HG03108 (cell line): Measurements from ENCODE around the gene COL6A1.

Experiments used
- ATAC-seq: cut with Tn5 transposase; IDR thresholded peaks from one replicate; pipeline ENCODE4 v1.9.1; 2021; ENCODE audit warnings: moderate library complexity; ENCODE audit not compliant: unreplicated experiment

Gene COL6A1

GRCh38 chr21:45981151-45982091, at the start of gene COL6A1:
TSS of gene COL6A1 (plus strand) at chr21:45981770. CDS start at chr21:45981851, 81 bp downstream.
- ATAC-seq: no peak

GRCh38 chr21:45932922-45933502, 48.6 kb upstream of the COL6A1 start:
- ATAC-seq: no peak

GRCh38 chr21:45934085-45934484, 47.5 kb upstream of the COL6A1 start:
- no peak for ATAC-seq

DNA sequence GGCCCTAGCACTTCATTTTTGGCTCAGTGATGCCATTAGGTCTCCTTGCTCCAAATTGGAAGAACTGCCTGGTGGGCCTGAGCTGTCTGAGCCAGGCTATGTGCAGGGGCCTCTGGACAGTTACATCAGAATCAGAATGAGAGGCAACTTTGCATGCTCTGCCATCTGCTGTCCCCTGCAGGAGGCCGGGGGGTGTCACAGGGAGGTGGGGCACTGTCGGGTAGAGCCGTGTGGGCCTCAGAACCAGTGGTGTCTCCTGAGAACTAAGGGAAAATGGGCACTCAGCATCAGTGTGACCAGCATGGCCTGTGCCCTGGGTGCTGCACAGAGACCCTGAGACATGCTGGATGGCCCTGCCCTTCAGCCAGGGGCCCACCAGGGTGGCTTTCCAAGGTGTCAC, 47.0 kb upstream of the COL6A1 start:
- ATAC-seq: no peak

DNA sequence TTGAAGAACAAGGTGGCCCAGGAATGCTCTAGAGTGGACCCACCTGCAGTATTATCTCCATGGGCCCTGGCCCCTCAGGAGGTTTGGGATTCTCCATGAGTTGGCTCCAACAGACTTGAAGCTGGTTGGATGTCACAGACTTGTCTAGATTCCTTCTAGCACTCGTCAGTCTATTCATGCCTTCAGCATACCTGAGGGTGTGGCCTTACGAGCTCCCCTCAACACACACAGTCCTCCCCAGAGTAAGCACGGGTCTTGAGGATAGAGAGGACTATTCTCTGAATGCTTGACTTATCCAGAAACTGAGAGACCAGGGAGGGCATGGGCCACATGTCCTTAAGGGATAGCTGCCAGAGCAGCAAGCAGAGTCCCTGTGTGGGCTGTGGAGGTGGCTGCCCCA, 45.9 kb upstream of the COL6A1 start:
- ATAC-seq: no peak

DNA sequence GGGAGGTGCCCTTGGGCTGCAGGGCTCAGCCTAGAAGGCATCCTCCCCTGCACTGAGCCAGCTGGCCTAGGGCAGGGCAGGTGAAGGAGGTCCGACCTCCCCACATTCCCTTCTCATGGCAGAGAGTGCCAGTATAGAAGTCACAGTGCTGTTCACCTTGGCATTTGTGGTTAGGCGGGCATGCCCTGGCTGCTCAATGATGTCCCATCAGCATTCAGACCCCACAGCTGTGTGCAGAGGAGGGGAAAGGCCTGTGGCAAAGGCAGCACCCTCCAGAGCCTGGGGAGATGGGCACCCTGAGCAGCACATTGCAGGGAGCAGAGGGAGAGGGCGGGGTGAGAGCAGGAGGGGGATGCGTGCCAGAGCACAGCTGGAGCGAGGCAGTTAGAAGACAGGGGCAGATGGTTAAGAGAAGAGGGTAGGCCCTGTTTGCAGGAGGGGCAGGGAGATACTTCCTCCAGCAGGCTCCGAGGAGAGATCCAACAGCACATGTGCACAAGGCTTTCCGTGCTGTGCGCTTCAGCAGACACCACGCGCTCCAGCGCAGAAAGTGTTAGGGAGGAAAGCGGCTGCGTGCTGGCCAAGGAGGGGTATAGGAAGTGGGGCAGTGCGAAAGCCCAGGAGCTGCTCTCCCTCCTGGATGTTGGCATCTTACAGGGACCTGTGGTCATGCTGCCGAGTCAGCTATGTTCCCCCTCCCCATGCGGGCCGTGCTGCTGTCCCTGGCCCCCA, 43.7 kb upstream of the COL6A1 start:
- ATAC-seq: no peak

GRCh38 chr21:45938453-45938755, 43.2 kb upstream of the COL6A1 start:
- ATAC-seq: no peak

GRCh38 chr21:45938811-45939520, 42.6 kb upstream of the COL6A1 start:
- ATAC-seq: no peak

DNA sequence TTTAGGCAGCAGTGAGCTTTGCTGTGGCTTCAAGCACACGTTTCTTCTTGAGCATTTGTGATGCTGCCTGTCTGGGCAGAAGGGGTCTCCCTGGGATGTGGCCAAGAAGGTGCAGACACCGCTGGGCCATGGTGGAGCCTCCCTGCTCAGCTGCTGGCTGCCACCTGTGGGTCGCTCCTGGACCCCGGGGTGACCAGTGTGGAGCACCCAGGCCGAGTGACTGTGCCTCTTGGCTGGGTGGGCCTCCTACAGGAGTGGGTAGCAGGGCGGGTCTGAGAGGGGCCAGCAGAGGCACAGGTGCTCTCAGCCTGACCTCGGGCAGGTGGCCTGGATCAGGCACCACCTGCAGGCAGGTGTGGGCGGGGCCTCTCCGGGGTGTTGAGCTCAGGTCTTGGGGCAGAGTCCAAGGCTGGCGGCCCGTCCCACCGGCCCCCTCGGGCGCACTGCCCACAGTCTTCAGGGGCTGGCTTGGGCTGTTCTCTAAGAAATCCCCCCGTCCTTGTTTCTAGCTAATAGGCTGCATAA, 42.0 kb upstream of the COL6A1 start:
- no peak for ATAC-seq

DNA sequence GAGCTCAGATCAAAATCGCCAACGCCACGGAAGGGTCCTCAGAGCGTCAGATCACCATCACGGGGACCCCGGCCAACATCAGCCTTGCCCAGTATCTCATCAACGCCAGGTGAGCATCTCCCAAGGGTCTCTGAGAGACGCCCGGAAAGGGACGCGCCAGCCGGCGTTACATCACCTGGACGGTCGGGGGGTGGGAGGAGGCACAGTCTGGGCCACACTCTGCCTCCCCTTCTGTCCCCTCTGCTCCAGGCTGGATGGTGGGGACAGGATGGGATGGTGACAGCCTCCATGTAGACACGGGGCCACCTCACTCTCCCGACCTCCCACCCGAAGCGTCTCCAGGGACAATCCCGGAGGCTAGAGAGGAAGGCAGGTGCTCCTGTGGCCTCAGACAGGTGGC, 41.5 kb upstream of the COL6A1 start:
- ATAC-seq: no peak

DNA sequence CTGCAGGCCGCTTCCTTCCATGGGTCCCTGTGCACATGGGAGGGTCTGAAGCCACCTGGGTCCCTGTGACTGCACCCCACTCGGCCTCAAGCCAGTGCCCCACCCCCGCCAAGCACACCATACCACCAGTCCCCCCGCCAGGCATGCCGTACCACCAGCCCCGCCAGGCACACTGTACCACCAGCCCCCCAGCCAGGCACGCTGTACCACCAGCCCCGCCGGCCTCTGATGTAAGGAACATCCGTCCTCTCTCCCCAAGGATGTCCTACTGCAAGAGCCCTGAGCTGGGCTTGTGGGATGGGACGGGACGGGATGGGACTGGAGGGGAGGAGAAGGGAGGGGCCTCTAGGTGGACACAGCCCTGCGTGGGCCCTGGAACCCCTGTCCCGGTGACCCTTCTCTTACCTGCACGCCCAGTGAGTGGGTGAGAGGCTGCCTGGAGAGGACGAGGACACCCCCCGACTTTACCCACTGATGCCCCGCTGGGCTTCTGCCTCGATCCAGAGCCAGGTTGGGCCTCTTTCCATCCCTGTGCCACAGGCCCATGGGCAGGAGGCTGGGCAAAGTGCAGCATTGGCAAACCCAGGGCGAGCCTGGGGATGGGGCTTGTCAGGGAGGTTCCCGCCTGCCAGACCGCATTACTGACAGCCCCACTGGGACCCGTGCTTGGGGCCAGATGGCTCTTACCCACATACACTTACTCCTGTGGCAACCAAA, 40.8 kb upstream of the COL6A1 start:
- no peak for ATAC-seq

- no peak for ATAC-seq
Observed at GRCh38 chr21:45941338-45941710, 40.2 kb upstream of the COL6A1 start.

GRCh38 chr21:45941717-45942546, 39.6 kb upstream of the COL6A1 start:
- ATAC-seq: no peak

- ATAC-seq: no peak
Observed at GRCh38 chr21:45942755-45943629, 38.6 kb upstream of the COL6A1 start.

DNA sequence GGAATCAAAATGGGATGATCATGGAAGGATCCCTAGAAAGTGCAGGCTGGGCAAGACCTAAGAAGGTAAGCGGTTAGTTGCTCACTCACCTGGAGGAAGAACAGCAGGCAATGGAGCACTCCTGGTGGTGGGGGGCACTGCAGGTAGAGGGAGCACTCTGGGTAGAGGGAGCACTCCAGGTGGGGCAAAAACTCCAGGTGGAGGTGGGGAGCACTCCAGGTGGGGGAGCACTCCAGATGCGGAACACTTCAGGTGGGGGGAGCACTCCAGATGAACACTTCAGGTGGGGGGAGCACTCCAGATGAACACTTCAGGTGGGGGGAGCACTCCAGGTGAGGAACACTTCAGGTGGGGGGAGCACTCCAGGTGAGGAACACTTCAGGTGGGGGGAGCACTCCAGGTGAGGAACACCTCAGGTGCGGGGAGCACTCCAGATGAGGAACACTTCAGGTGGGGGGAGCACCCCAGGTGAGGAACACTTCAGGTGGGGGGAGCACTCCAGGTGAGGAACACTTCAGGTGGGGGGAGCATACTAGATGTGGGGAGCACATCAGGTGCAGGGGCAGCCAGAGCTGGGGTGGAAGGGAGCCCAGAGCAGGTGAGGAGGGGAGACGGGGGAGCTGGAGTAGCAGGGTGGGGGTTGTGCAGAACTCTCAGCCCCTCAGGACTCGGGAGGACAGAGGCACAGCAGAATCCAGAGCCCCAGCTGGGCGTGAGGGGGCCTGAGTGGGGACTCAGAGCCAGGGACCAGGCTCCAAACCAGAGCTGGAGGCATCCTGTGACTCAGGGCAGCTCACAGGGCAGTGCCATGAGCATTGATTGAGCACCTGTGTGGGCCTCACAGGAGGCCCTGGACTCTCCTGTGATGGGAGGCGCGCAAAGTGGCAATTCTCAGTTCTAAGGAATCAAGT, 37.7 kb upstream of the COL6A1 start:
- no peak for ATAC-seq

GRCh38 chr21:45944601-45945000, 37.0 kb upstream of the COL6A1 start:
- ATAC-seq: no peak

DNA sequence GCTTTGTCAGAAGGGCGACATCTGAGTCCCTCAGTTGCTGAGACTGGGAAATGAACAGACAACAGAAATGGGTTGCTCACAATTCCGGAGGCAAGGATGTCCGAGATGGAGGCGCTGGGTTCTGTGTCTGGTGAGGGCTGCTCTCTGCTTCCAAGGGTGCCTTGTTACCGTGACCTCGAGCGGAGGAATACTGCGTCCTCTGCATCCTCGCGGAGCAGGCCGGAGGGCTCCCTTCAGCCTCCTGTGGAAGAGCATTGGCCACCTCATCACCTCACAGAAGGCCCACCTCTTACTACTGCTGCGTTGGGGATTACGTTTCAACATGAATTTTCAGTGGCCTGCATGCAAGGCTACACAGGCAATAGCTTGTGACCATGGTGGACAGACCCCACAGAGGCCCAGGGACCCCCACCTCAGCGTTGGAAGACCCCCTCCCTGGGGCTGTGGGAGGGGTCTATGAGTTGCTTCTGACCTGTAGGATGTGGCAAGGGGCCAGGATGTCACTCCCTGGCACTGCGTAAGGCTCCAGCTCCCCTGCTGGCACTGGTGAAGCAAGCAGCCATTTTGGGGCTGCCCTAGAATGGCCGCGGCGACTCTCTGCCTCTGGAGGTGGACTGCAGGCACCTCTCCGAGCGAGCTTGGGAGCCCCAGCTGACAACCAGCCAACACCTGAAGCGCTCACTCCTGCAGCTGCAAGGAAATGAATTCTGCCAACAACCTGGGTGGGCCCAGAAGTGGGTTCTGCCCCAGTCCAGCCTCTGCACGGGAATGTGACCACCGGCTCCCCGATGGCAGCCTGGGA, 36.3 kb upstream of the COL6A1 start:
- ATAC-seq: no peak
